ENCODE data around the gene DISC1. TPM values are rescaled to one million over a fixed set of nuclear protein-coding genes. Genes with fewer than 3 reads are reported as not detected.

Gene DISC1
- total and polyA plus RNA-seq, 2 of the 13 experiments (the other 11 are each of a cell fraction or from before 2014, with no cell fraction given) = 4.2 to 4.6 TPM

DNA sequence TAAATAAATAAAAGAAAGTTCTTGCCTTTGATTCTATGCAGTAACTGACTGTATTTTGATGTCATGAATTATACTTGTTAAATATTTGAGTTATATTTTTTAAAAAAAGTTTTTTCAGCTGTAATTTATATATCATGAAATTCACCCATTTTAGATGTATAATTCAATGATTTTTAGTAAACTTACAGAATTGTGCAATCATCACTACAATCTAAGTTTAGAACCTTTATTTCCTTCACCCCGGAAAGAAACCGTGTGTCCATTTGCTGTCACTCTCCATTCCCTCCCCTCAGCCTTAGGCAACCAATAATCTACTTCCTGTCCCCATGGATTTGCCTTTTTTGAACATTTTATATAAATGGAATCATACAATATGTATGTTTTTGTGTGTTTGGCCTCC lies 32.5 kb upstream of the DISC1 start:
- Histone ChIP-seq H3K4me3 (replicated peaks in 1 of 3; ENCODE audit: insufficient read depth in 1 of 3, low read depth in 2 of 3, low read length in 3 of 3) (no peak overlapping the region), H3K36me3 (replicated peaks in 1 of 2; ENCODE audit: control insufficient read depth in 1 of 2, insufficient read depth in 2 of 2, low read length in 2 of 2) (no peaks in the 10 kb centered on the region), H3K79me2 (ENCODE audit: insufficient read depth, low read length) (no peaks in the 10 kb centered on the region), H3K9me3 (ENCODE audit: low read length) (no peaks in the 10 kb centered on the region), H2AFZ (ENCODE audit: low read length) (no peak overlapping the region), H3K4me1 (ENCODE audit: insufficient read depth, low read length) (peaks cover 16% of the 10 kb centered on the region), H3K9ac (ENCODE audit: insufficient read depth, low read depth, low read length) (no peak overlapping the region), H3K27ac (ENCODE audit: extremely low read length, insufficient read depth, low read length) (no peak overlapping the region), H4K20me1 (ENCODE audit: insufficient read depth, low read length) (no peaks in the 10 kb centered on the region), H3K4me2 (ENCODE audit: low read depth, low read length) (no peak overlapping the region), H3K27me3 (ENCODE audit: control insufficient read depth in 1 of 2, insufficient read depth in 2 of 2, low read length in 2 of 2) (no peaks in the 10 kb centered on the region; a peak in 1 of 5 replicates)
- WGBS (ENCODE audit: low lambda C conversion rate) = 75% methylated on average over 2 of the region's 2 CpGs
- in situ Hi-C loops (cut with HindIII; ENCODE audit: extremely low pct_ligation_motif_present, low pct_unique_long_range_greater_than_20kb) (no loop called here), intact Hi-C loops (cut with micrococcal nuclease; ENCODE audit: unreplicated experiment) (no loop called here)
- FAIRE-seq = no peak
- POLR2A ChIA-PET = no interaction called here
- TF ChIP-seq RFXANK (CRISPR knock-in tag; IDR thresholded peaks at IDR 0.05) (no peak), RARG (CRISPR knock-in tag; IDR thresholded peaks at IDR 0.05; ENCODE audit: low read depth) (no peak), MTA3 (CRISPR knock-in tag; IDR thresholded peaks at IDR 0.05) (no peak), HMG20A (CRISPR knock-in tag; IDR thresholded peaks at IDR 0.05; ENCODE audit: borderline replicate concordance) (no peak)
- TF ChIP-seq, protein P1, sequence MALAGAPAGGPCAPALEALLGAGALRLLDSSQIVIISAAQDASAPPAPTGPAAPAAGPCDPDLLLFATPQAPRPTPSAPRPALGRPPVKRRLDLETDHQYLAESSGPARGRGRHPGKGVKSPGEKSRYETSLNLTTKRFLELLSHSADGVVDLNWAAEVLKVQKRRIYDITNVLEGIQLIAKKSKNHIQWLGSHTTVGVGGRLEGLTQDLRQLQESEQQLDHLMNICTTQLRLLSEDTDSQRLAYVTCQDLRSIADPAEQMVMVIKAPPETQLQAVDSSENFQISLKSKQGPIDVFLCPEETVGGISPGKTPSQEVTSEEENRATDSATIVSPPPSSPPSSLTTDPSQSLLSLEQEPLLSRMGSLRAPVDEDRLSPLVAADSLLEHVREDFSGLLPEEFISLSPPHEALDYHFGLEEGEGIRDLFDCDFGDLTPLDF (CRISPR knock-in tag; IDR thresholded peaks at IDR 0.05) = no peak
- TF ChIP-seq, protein P2, sequence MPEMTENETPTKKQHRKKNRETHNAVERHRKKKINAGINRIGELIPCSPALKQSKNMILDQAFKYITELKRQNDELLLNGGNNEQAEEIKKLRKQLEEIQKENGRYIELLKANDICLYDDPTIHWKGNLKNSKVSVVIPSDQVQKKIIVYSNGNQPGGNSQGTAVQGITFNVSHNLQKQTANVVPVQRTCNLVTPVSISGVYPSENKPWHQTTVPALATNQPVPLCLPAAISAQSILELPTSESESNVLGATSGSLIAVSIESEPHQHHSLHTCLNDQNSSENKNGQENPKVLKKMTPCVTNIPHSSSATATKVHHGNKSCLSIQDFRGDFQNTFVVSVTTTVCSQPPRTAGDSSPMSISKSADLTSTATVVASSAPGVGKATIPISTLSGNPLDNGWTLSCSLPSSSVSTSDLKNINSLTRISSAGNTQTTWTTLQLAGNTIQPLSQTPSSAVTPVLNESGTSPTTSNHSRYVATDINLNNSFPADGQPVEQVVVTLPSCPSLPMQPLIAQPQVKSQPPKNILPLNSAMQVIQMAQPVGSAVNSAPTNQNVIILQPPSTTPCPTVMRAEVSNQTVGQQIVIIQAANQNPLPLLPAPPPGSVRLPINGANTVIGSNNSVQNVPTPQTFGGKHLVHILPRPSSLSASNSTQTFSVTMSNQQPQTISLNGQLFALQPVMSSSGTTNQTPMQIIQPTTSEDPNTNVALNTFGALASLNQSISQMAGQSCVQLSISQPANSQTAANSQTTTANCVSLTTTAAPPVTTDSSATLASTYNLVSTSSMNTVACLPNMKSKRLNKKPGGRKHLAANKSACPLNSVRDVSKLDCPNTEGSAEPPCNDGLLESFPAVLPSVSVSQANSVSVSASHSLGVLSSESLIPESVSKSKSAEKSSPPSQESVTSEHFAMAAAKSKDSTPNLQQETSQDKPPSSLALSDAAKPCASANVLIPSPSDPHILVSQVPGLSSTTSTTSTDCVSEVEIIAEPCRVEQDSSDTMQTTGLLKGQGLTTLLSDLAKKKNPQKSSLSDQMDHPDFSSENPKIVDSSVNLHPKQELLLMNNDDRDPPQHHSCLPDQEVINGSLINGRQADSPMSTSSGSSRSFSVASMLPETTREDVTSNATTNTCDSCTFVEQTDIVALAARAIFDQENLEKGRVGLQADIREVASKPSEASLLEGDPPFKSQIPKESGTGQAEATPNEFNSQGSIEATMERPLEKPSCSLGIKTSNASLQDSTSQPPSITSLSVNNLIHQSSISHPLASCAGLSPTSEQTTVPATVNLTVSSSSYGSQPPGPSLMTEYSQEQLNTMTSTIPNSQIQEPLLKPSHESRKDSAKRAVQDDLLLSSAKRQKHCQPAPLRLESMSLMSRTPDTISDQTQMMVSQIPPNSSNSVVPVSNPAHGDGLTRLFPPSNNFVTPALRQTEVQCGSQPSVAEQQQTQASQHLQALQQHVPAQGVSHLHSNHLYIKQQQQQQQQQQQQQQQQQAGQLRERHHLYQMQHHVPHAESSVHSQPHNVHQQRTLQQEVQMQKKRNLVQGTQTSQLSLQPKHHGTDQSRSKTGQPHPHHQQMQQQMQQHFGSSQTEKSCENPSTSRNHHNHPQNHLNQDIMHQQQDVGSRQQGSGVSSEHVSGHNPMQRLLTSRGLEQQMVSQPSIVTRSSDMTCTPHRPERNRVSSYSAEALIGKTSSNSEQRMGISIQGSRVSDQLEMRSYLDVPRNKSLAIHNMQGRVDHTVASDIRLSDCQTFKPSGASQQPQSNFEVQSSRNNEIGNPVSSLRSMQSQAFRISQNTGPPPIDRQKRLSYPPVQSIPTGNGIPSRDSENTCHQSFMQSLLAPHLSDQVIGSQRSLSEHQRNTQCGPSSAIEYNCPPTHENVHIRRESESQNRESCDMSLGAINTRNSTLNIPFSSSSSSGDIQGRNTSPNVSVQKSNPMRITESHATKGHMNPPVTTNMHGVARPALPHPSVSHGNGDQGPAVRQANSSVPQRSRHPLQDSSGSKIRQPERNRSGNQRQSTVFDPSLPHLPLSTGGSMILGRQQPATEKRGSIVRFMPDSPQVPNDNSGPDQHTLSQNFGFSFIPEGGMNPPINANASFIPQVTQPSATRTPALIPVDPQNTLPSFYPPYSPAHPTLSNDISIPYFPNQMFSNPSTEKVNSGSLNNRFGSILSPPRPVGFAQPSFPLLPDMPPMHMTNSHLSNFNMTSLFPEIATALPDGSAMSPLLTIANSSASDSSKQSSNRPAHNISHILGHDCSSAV (CRISPR knock-in tag; IDR thresholded peaks at IDR 0.05; ENCODE audit: borderline replicate concordance) = no peak
- TF ChIP-seq, protein P3, sequence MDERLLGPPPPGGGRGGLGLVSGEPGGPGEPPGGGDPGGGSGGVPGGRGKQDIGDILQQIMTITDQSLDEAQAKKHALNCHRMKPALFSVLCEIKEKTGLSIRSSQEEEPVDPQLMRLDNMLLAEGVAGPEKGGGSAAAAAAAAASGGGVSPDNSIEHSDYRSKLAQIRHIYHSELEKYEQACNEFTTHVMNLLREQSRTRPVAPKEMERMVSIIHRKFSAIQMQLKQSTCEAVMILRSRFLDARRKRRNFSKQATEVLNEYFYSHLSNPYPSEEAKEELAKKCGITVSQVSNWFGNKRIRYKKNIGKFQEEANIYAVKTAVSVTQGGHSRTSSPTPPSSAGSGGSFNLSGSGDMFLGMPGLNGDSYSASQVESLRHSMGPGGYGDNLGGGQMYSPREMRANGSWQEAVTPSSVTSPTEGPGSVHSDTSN (CRISPR knock-in tag; IDR thresholded peaks at IDR 0.05) = no peak
- TF ChIP-seq, protein P4, sequence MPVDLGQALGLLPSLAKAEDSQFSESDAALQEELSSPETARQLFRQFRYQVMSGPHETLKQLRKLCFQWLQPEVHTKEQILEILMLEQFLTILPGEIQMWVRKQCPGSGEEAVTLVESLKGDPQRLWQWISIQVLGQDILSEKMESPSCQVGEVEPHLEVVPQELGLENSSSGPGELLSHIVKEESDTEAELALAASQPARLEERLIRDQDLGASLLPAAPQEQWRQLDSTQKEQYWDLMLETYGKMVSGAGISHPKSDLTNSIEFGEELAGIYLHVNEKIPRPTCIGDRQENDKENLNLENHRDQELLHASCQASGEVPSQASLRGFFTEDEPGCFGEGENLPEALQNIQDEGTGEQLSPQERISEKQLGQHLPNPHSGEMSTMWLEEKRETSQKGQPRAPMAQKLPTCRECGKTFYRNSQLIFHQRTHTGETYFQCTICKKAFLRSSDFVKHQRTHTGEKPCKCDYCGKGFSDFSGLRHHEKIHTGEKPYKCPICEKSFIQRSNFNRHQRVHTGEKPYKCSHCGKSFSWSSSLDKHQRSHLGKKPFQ (CRISPR knock-in tag; IDR thresholded peaks at IDR 0.05; ENCODE audit: insufficient replicate concordance) = no peak
- no peak for ATAC-seq
- no TSS peak for BruUV-seq (replicated peaks)
- no peak for DNase-seq (ENCODE audit: low spot score)
- CTCF ChIA-PET (ENCODE audit: low intra/inter-chr PET ratio, low total read pairs) = no interaction called here
